Ureter (tissue), 1 donor: Measurements from ENCODE around the gene NEB. TPM values are rescaled to one million over a fixed set of nuclear protein-coding genes. Genes with fewer than 3 reads are reported as not detected.
"Not testable (repeated sequence)": the region's sequence is repeated elsewhere in the genome, so short reads cannot be mapped to it uniquely, and the experiment has no call there.

Experiments used
- DNase-seq: peaks from one replicate; pipeline ENCODE4 v3.0.0-alpha.2; 2020; ENCODE audit warnings: low spot score
- total RNA-seq: library from RNA; stranded (reverse); gene quantifications from one replicate; pipeline ENCODE4 v1.2.4, GENCODE V29; 2023
- donor health status: DM: yes; HTN: yes; CAD: no.

Gene NEB
- total RNA-seq, 1 donor from 2014 or later: 2.5 TPM

DNA sequence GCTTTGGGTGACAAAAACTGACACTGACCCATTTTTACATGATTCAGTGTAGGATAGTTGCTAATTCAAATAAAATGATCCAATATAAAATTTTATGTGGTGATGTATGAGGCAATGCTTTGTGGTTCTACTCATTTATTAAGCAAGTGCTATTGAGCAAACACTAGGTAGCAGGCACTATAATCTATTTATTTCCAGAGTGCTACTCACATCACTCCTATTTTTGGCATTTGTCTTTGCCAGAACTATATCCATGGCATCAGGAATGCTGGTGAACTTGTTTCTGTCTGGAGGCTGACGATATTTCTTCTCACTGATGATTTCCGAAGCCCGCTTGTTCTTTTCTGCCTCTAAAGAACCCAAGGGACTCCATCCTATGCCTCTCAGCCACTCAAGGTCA, 84.3 kb downstream of the NEB start:
- no peak for DNase-seq

GRCh38 chr2:151649400-151649799, 84.9 kb downstream of the NEB start:
- no peak for DNase-seq

DNA sequence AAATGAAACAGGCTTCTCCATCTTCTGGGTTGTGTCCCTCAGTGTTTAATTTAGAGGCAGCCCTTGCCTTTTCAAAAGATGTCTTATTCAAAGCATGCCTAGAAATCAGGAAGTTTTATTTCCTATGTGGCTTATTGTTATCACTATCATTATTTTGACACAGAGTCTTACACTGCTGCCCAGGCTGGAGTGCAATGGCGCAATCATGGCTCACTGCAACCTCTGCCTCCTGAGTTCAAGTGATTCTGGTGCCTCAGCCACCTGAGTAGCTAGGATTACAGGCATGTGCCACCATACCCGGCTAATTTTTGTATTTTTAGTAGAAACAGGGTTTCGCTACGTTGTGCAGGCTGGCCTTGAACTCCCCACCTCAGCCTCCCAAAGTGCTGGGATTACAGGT, 87.8 kb downstream of the NEB start:
- not testable (repeated sequence) for DNase-seq

DNA sequence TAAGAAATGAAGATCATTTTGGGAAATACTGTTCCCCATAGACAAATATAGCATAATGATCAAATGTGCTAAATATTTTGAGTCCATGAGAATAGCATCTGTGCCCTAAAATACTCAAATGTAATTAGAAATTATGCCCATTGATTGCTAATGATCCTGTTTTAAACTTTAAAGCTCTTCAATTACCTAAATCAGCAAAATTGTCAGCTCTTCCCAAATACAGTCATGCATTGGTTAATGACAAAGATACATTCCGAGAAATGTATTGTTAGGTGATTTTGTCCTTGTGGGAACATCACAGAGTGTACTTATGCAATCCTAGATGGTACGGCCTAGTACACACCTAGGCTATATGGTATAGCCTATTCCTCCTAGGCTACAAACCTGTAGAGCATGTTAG, 89.7 kb downstream of the NEB start:
- no peak for DNase-seq

DNA sequence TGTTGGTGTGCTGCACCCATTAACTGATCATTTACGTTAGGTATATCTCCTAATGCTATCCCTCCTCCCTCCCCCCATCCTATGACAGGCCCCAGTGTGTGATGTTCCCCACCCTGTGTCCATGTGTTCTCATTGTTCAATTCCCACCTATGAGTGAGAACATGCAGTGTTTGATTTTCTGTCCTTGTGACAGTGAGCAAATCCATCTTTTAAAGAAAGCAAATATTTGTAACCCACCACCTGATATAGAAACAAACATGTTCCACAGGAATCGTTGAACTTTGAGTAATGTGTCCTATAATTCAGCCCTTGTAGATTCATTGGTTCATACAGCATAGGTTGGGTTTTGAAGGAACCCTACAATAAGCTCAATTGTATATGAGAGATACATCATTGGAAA, 92.4 kb downstream of the NEB start:
- not testable (repeated sequence) for DNase-seq

GRCh38 chr2:151640087-151640486, 94.2 kb downstream of the NEB start:
- no peak for DNase-seq

- no peak for DNase-seq
Observed at GRCh38 chr2:151638990-151639389, 95.3 kb downstream of the NEB start.

GRCh38 chr2:151638191-151638933, 95.9 kb downstream of the NEB start:
- DNase-seq: no peak

DNA sequence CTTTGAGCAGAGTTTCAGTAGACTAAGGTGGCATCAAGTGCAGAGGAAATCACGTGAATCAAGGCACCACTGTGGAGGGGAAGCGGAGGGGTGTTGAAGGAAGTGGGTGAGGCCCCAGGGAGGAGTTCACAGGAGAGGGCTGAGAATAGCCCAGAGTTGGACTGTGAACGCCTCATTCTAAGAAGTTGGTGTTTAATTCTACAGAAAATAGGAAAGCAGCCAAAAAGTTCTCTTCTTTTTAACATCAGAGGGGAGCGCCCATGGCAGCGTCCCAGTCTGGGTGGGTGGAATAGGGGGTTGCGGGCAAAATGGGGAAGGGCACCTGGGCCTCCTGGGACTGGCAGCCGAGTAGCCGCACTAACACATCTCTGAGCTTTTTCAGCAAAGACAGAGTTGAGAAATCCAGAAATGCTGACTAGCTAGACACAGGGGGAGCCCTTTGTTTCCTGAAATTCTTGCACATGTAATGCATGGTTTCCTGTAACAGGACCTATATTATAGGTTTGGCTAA, 97.0 kb downstream of the NEB start:
- no peak for DNase-seq

GRCh38 chr2:151634736-151635467, 99.4 kb downstream of the NEB start:
- DNase-seq: no peak

DNA sequence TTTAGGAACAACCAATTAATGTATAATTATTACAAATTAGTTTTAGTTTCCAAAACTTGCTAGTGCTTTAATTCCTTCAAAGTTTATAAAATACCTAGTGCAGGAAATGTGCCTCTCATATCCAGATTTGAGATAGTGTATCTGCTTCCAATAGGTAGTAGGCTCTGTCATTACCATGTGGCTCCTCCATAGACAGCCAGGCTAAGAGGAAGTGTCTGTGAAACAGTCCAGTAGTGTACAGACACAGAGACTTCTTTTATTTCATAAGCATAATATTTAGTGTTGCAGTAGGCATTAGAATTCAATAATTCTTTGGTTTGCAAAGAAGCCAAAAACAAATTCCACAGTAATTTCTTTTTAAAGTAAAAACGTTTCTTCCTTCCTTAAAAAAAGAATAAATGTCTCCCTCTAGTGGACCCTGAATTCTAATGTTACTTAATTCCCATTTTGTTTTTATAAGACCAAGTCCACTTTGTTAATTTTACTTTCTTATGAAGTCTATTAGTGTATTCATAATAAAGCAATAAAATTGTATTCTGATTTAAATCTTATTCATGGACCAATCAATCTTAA, 101.2 kb downstream of the NEB start:
- no peak for DNase-seq

DNA sequence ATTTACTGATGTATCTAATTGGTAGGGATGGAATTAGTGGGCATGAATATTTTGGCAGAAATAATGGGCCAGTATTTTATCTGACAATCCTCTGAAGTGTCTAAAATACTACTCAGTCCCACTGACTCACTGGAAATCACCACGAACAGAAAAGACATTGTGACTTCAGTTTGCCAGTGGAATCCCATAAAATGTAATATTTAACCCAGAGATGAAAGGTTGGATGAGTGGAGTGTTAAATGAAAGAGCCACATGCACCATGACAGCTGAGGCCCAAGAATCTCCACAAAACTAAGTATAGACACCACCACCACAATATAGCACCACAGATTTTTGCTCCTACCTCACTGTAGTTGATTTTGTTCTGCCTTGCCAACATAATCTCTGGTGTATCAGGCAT, 103.9 kb downstream of the NEB start:
- DNase-seq: no peak

DNA sequence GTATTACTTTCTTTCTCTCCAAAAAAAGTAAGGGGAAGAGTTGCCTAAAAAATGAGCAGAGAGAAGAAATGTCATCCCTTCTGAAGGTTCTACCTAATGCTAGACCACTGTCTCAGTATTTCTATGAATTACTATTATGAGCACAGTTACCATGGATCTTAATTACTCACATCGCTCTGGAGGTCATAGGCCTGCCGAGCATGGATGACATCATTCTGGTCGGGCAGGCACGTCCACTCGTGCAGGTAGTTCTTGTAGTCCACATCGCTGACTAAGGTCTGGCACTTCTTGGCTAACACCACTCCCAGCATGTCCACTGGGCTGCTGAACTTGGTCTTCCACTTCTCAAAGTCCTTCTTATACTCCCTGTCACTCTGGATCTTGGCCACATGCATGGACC, 106.9 kb downstream of the NEB start:
- DNase-seq: no peak

GRCh38 chr2:151624271-151624670, 110.0 kb downstream of the NEB start:
- no peak for DNase-seq

GRCh38 chr2:151623631-151624030, 110.6 kb downstream of the NEB start:
- no peak for DNase-seq

- DNase-seq: no peak
Observed at GRCh38 chr2:151620761-151621160, 113.5 kb downstream of the NEB start.

GRCh38 chr2:151619337-151619989, 114.8 kb downstream of the NEB start:
- no peak for DNase-seq

DNA sequence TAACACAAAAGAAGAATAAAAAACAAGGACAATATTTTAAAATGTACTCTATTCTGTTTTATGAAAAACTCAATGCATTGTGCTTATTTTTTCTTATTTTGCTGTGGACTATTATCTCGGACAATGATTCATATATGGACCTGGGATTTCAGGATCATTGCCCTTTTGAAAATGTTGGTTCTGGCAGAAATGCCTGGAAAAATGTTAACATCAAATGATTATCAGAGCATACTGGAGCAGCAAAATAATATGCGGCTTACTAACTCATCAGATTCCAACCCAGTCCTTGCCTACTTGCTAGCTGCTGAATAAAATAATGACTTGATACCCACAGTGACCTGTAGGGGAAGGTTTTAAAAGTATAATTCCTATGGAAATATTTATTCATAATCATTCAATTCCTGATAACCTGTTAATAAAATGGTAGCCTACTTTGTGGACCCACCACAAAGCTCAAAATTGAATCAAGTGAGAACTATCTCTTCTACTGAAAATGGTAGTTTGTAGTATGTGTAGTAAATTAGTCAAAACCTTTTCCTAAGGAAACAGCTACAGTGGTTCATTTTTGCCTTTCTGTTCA, 117.4 kb downstream of the NEB start:
- DNase-seq: no peak

DNA sequence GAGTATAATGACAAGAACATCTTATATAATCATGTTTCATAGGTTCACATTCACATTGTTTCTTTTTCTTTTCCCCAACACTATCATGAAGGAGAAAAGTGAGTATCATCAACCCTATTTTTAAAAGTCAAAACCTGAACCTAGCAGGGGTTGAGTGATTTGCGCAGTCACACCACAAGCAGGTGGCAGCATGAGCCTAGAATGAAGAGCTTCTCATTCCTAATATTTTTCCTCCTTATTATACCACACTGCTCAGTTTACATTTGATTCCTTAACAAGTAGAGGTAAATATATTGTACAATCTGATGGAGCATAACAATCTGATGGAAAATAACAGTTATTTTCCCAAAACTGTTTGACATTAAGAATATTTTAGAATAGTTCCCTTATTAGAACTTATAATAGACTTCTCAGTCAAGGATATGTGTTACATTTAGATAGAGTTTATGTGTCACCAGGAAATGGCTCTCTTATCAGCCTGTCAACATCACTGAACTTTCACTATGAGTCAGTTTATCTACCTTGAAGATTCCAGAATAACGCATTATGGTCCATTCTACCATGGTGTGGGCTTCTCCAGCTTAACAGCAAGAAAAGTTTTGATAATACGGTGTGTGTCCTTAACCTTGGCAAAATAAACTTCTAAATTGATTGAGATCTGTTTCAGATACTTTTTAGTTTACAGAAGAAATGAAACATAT, 119.5 kb downstream of the NEB start:
- DNase-seq: no peak

GRCh38 chr2:151614159-151614558, 120.1 kb downstream of the NEB start:
- no peak for DNase-seq

DNA sequence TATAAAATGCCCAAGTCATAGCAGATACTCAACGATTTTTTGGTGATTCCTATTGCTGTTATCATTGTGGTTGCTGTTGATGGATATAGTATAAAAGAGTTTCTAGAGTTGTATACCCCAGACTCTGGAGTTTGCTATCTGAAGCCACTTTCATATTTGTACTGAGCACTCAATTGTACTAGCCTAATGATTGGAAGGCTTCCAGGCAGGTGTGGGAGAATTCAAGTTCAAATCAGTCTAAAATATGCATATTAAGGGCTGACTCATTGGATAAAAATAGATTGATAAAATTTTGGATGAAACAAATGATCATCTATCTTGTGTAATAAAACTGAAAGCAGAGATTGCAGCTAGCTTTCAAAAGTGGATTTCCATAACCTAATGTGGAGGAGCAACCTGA, 122.9 kb downstream of the NEB start:
- no peak for DNase-seq
